Sigmoid colon (tissue), 4 donors: Measurements from ENCODE around the gene LCORL.

Experiments used
- CTCF ChIP-seq, 4 experiments: fragments of 450-650 bp in 3 of 4; fragments of 200-600 bp in 1 of 4; IDR thresholded peaks; one replicate each; pipeline ENCODE4 v1.5.1; 2016 to 2019; ENCODE audit warnings: antibody characterized with exemption in 4 of 4, mild to moderate bottlenecking in 3 of 4, moderate library complexity in 2 of 4
- EP300 ChIP-seq, 4 donors: sonication (generic); formaldehyde crosslinking; IDR thresholded peaks; one replicate each; pipeline ENCODE4 v1.6.1; 2017; ENCODE audit warnings: antibody characterized with exemption in 4 of 4
- POLR2A ChIP-seq, 2 donors: fragments of 450-650 bp; IDR thresholded peaks; one replicate each; pipeline ENCODE4 v1.6.1; 2016; ENCODE audit warnings: antibody characterized with exemption in 2 of 2, mild to moderate bottlenecking in 2 of 2, moderate library complexity in 2 of 2
- POLR2AphosphoS5 ChIP-seq, 4 donors: sonication (generic); formaldehyde crosslinking; IDR thresholded peaks; one replicate each; pipeline ENCODE4 v1.6.1; 2017; ENCODE audit warnings: antibody characterized with exemption in 4 of 4

GRCh38 chr4:17794730-17795129 lies 226.8 kb downstream of the LCORL start:
- TF ChIP-seq CTCF (IDR thresholded peaks at IDR 0.05): no peak
- no peak for TF ChIP-seq POLR2A (IDR thresholded peaks at IDR 0.05)
- TF ChIP-seq POLR2AphosphoS5 (IDR thresholded peaks at IDR 0.05): no peak
- no peak for TF ChIP-seq EP300 (IDR thresholded peaks at IDR 0.05)
